ENCODE measurements around the gene MICOS13. TPM values are rescaled to one million over a fixed set of nuclear protein-coding genes. Genes with fewer than 3 reads are reported as not detected.

MICOS13 gene
- total RNA-seq, 2 donors from 2014 or later, result 56.0 to 88.0 TPM

DNA sequence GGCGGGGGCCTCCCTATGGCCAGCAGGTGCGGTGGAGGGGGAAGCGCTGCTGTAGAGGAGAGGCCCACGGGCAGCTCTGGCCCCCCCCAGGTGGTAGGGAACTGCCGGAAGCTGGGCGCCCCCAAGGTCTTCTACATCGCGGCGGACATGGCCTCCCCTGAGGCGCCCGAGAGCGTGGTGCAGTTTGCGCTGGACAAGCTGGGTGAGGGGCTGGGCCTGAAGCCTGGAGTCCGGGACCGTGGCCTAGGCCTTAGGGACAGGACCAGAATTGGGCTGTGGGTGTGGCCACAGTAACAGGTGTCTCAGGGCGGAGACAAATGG is 6.0 kb upstream of the MICOS13 start:
- Histone ChIP-seq H3K4me3 (peak overlapping the region; percentile 57), H3K9ac (ENCODE audit: low read depth in 2 of 2, low read length in 2 of 2) (peak overlapping the region; percentile 30 to 34), H3K9me3 (no peaks in the 10 kb centered on the region), H3K36me3 (no peaks in the 10 kb centered on the region), H3K27ac (peak overlapping the region; percentile 75), H3K4me1 (no peaks in the 10 kb centered on the region), H3K27me3 (no peaks in the 10 kb centered on the region)
- intact Hi-C loops (cut with DNase I), result no loop called here
- TF ChIP-seq, protein P1, sequence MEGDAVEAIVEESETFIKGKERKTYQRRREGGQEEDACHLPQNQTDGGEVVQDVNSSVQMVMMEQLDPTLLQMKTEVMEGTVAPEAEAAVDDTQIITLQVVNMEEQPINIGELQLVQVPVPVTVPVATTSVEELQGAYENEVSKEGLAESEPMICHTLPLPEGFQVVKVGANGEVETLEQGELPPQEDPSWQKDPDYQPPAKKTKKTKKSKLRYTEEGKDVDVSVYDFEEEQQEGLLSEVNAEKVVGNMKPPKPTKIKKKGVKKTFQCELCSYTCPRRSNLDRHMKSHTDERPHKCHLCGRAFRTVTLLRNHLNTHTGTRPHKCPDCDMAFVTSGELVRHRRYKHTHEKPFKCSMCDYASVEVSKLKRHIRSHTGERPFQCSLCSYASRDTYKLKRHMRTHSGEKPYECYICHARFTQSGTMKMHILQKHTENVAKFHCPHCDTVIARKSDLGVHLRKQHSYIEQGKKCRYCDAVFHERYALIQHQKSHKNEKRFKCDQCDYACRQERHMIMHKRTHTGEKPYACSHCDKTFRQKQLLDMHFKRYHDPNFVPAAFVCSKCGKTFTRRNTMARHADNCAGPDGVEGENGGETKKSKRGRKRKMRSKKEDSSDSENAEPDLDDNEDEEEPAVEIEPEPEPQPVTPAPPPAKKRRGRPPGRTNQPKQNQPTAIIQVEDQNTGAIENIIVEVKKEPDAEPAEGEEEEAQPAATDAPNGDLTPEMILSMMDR (IDR thresholded peaks at IDR 0.05), result no peak
- no peak for DNase-seq

- no peaks in the 10 kb centered on the region for H3K9me3 ChIP-seq
- no peaks in the 10 kb centered on the region for H3K27me3 ChIP-seq
- H3K9ac ChIP-seq (ENCODE audit: low read depth in 2 of 2, low read length in 2 of 2), result no peak overlapping the region
- H3K27ac ChIP-seq, result no peak overlapping the region
- DNase-seq, result no peak
- no peaks in the 10 kb centered on the region for H3K36me3 ChIP-seq
- no peak overlapping the region for H3K4me3 ChIP-seq
- H3K4me1 ChIP-seq, result no peaks in the 10 kb centered on the region
- TF ChIP-seq, protein P1 (IDR thresholded peaks at IDR 0.05), result no peak
- intact Hi-C loops (cut with DNase I), result no loop called here
Observed at GRCh38 chr19:5684694-5685430, 4.5 kb upstream of the MICOS13 start.

- H3K9ac ChIP-seq (ENCODE audit: low read depth in 2 of 2, low read length in 2 of 2), result no peak overlapping the region
- no peaks in the 10 kb centered on the region for H3K9me3 ChIP-seq
- no peak for DNase-seq
- no peak overlapping the region for H3K27ac ChIP-seq
- no peaks in the 10 kb centered on the region for H3K27me3 ChIP-seq
- peaks cover 7% of the 10 kb centered on the region for H3K4me1 ChIP-seq
- intact Hi-C loops (cut with DNase I), result no loop called here
- H3K4me3 ChIP-seq, result no peak overlapping the region
- TF ChIP-seq, protein P1 (IDR thresholded peaks at IDR 0.05), result no peak
- H3K36me3 ChIP-seq, result no peaks in the 10 kb centered on the region
Observed at GRCh38 chr19:5683177-5683886, 3.0 kb upstream of the MICOS13 start.

DNA sequence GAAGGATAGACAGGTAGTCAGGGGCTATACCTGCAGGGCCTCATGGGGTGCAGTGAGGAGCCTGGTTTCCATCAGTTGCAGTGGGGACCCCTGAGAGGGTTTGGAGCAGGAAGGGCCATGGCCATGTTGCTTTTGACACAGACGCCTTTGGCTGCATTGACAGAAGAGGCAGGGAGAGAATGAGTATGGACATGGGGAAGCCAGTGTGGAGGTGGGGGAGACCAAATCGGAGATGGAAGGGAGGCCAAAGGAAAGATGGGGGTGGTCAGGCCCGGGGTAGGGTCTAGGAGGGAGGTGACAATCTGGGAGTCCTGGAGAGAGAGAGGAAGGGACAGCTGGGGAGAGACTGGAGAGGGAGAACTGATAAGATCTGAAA is 1.8 kb upstream of the MICOS13 start:
- Histone ChIP-seq H3K36me3 (no peaks in the 10 kb centered on the region), H3K4me1 (peaks cover 7% of the 10 kb centered on the region), H3K27me3 (no peaks in the 10 kb centered on the region), H3K9me3 (no peaks in the 10 kb centered on the region), H3K27ac (no peak overlapping the region), H3K4me3 (no peak overlapping the region), H3K9ac (ENCODE audit: low read depth in 2 of 2, low read length in 2 of 2) (no peak overlapping the region)
- DNase-seq, result no peak
- TF ChIP-seq, protein P1 (IDR thresholded peaks at IDR 0.05), result no peak
- intact Hi-C loops (cut with DNase I), result no loop called here

GRCh38 chr19:5681391-5682106 is 1.2 kb upstream of the MICOS13 start:
- Histone ChIP-seq H3K9ac (ENCODE audit: low read depth in 2 of 2, low read length in 2 of 2) (peak overlapping the region; percentile 51 to 55), H3K36me3 (no peaks in the 10 kb centered on the region), H3K27ac (no peak overlapping the region), H3K9me3 (no peaks in the 10 kb centered on the region), H3K27me3 (no peaks in the 10 kb centered on the region), H3K4me1 (peaks cover 7% of the 10 kb centered on the region), H3K4me3 (peak overlapping the region; percentile 90)
- intact Hi-C loops (cut with DNase I), result no loop called here
- no peak for DNase-seq
- TF ChIP-seq, protein P1 (IDR thresholded peaks at IDR 0.05), result no peak
